ENCODE data around the gene ZPLD1. TPM values are rescaled to one million over a fixed set of nuclear protein-coding genes. Genes with fewer than 3 reads are reported as not detected.

The ZPLD1 gene
- total RNA-seq, 1 experiment from 2014 or later, result 0.11 TPM

GRCh38 chr3:102466001-102466400 is 31.2 kb downstream of the ZPLD1 start:
- DNase-seq (ENCODE audit: low read depth), result peak; percentile 2

GRCh38 chr3:102470066-102470465 is 35.3 kb downstream of the ZPLD1 start:
- DNase-seq (ENCODE audit: low read depth), result no peak

- no peak for DNase-seq (ENCODE audit: low read depth)
Observed at GRCh38 chr3:102471001-102471400, 36.2 kb downstream of the ZPLD1 start.

- DNase-seq (ENCODE audit: low read depth), result no peak
Observed at GRCh38 chr3:102471491-102471890, 36.7 kb downstream of the ZPLD1 start.

GRCh38 chr3:102473648-102474047 is 38.8 kb downstream of the ZPLD1 start:
- DNase-seq (ENCODE audit: low read depth), result no peak

GRCh38 chr3:102474207-102474606 is 39.4 kb downstream of the ZPLD1 start:
- DNase-seq (ENCODE audit: low read depth), result no peak

GRCh38 chr3:102476198-102476597 is 41.4 kb downstream of the ZPLD1 start:
- DNase-seq (ENCODE audit: low read depth), result no peak

- no peak for DNase-seq (ENCODE audit: low read depth)
Observed at GRCh38 chr3:102478160-102478559, 43.3 kb downstream of the ZPLD1 start.

- no peak for DNase-seq (ENCODE audit: low read depth)
Observed at GRCh38 chr3:102480139-102480538, 45.3 kb downstream of the ZPLD1 start.

- no peak for DNase-seq (ENCODE audit: low read depth)
Observed at GRCh38 chr3:102481050-102481449, 46.2 kb downstream of the ZPLD1 start.

- no peak for DNase-seq (ENCODE audit: low read depth)
Observed at GRCh38 chr3:102483556-102483955, 48.7 kb downstream of the ZPLD1 start.

GRCh38 chr3:102484363-102484762 is 49.5 kb downstream of the ZPLD1 start:
- no peak for DNase-seq (ENCODE audit: low read depth)

- no peak for DNase-seq (ENCODE audit: low read depth)
Observed at GRCh38 chr3:102485701-102486100, 50.9 kb downstream of the ZPLD1 start.

GRCh38 chr3:102488331-102488730 is 53.5 kb downstream of the ZPLD1 start:
- no peak for DNase-seq (ENCODE audit: low read depth)

- no peak for DNase-seq (ENCODE audit: low read depth)
Observed at GRCh38 chr3:102492300-102492699, 57.5 kb downstream of the ZPLD1 start.

GRCh38 chr3:102497571-102497970 is 62.8 kb downstream of the ZPLD1 start:
- DNase-seq (ENCODE audit: low read depth), result no peak

- no peak for DNase-seq (ENCODE audit: low read depth)
Observed at GRCh38 chr3:102505542-102505941, 70.7 kb downstream of the ZPLD1 start.

GRCh38 chr3:102510663-102511062 is 75.8 kb downstream of the ZPLD1 start:
- peak; percentile 29 for DNase-seq (ENCODE audit: low read depth)

- no peak for DNase-seq (ENCODE audit: low read depth)
Observed at GRCh38 chr3:102511168-102511567, 76.4 kb downstream of the ZPLD1 start.

- no peak for DNase-seq (ENCODE audit: low read depth)
Observed at GRCh38 chr3:102511639-102512038, 76.8 kb downstream of the ZPLD1 start.

- DNase-seq (ENCODE audit: low read depth), result peak; percentile 20
Observed at GRCh38 chr3:102512734-102513504, 78.1 kb downstream of the ZPLD1 start.

GRCh38 chr3:102514241-102514640 is 79.4 kb downstream of the ZPLD1 start:
- DNase-seq (ENCODE audit: low read depth), result no peak

- DNase-seq (ENCODE audit: low read depth), result no peak
Observed at GRCh38 chr3:102521246-102521645, 86.4 kb downstream of the ZPLD1 start.

- no peak for DNase-seq (ENCODE audit: low read depth)
Observed at GRCh38 chr3:102525624-102526023, 90.8 kb downstream of the ZPLD1 start.

Data from HT1080 (cell line).